GM23248 (cell line): Measurements from ENCODE around the gene APOL1. TPM values are rescaled to one million over a fixed set of nuclear protein-coding genes. Genes with fewer than 3 reads are reported as not detected.
"Not testable (repeated sequence)": the region's sequence is repeated elsewhere in the genome, so short reads cannot be mapped to it uniquely, and the experiment has no call there.

Experiments
- DNase-seq: peaks from one replicate; pipeline ENCODE4 v3.0.0-alpha.2; 2015
- H2AFZ ChIP-seq: fragments of 200-600 bp; sonication (generic); 2 replicates; pipeline ENCODE4 v1.6.1; 2016; ENCODE audit warnings: antibody characterized with exemption
- H3F3A ChIP-seq: fragments of 200-600 bp; sonication (generic); 2 replicates; pipeline ENCODE4 v1.6.1; 2016; ENCODE audit warnings: mild to moderate bottlenecking, antibody characterized with exemption, mixed run types; ENCODE audit not compliant: insufficient read depth
- H3K27ac ChIP-seq: fragments of 200-600 bp; sonication (generic); 2 replicates; pipeline ENCODE4 v1.5.1; 2016; ENCODE audit warnings: mild to moderate bottlenecking
- H3K27me3 ChIP-seq: fragments of 200-600 bp; sonication (generic); replicated peaks from 2 replicates; pipeline ENCODE4 v1.6.1; 2016; ENCODE audit warnings: mild to moderate bottlenecking; ENCODE audit not compliant: insufficient read depth
- H3K36me3 ChIP-seq: fragments of 200-600 bp; sonication (generic); 2 replicates; pipeline ENCODE4 v1.6.1; 2016; ENCODE audit warnings: low read depth, mild to moderate bottlenecking
- H3K4me1 ChIP-seq: fragments of 200-600 bp; sonication (generic); 2 replicates; pipeline ENCODE4 v1.6.1; 2016; ENCODE audit warnings: mild to moderate bottlenecking; ENCODE audit not compliant: insufficient read depth
- H3K4me2 ChIP-seq: fragments of 200-600 bp; sonication (generic); one replicate; pipeline ENCODE4 v1.6.1; 2016; ENCODE audit warnings: mild to moderate bottlenecking; ENCODE audit not compliant: unreplicated experiment
- H3K4me3 ChIP-seq: fragments of 200-600 bp; sonication (generic); 2 replicates; pipeline ENCODE4 v1.5.1; 2016; ENCODE audit warnings: mild to moderate bottlenecking
- H3K79me2 ChIP-seq: fragments of 200-600 bp; sonication (generic); 2 replicates; pipeline ENCODE4 v1.6.1; 2016; ENCODE audit warnings: mild to moderate bottlenecking; ENCODE audit not compliant: insufficient read depth
- H3K9ac ChIP-seq: fragments of 200-600 bp; sonication (generic); 2 replicates; pipeline ENCODE4 v1.6.1; 2016; ENCODE audit warnings: mild to moderate bottlenecking
- H3K9me2 ChIP-seq: fragments of 200-600 bp; sonication (generic); 2 replicates; pipeline ENCODE4 v1.6.1; 2016; ENCODE audit warnings: mixed run types, mild to moderate bottlenecking, moderate library complexity; ENCODE audit not compliant: insufficient read depth
- H3K9me3 ChIP-seq: fragments of 200-600 bp; sonication (generic); one replicate; pipeline ENCODE4 v1.6.1; 2017; ENCODE audit warnings: low read depth
- H4K20me1 ChIP-seq: fragments of 200-600 bp; sonication (generic); 2 replicates; pipeline ENCODE4 v1.6.0; 2016; ENCODE audit not compliant: insufficient read depth
- EZH2 ChIP-seq: fragments of 200-600 bp; sonication (generic); IDR thresholded peaks from 2 replicates; pipeline ENCODE4 v1.6.1; 2018; ENCODE audit warnings: antibody characterized with exemption, mild to moderate bottlenecking; ENCODE audit not compliant: insufficient read depth, poor library complexity, severe bottlenecking
- EZH2phosphoT487 ChIP-seq: fragments of 200-600 bp; sonication (generic); IDR thresholded peaks from 2 replicates; pipeline ENCODE4 v1.6.1; 2018; ENCODE audit warnings: antibody characterized with exemption, moderate library complexity, mild to moderate bottlenecking, low read depth; ENCODE audit not compliant: insufficient read depth
- WGBS, 2 experiments: methylation state at CpG; one replicate each; pipeline ENCODE4 v1.1.6; 2015 to 2017; ENCODE audit warnings: low lambda C conversion rate in 2 of 2, low coverage in 1 of 2; ENCODE audit errors: missing lambda C conversion rate in 2 of 2; 5-methylcytosine and 5-hydroxymethylcytosine counted together
- in situ Hi-C: fragments of 300-500 bp; cut with MboI; formaldehyde crosslinking; loops from 2 replicates; pipeline ENCODE4 v1.15.0; 2020
- polyA plus RNA-seq: library from polyadenylated mRNA; unstranded; fragments of >200 nt; fragmentation: Nextera tagmentation; extraction: Ambion mirVana; gene quantifications from 2 replicates; pipeline ENCODE4 v1.2.1, GENCODE V29; 2016
- total RNA-seq: library from RNA; depleted of rRNA; stranded (reverse); fragments of >200 nt; shearing (Covaris generic); gene quantifications from 2 replicates; pipeline ENCODE4 v1.2.3, GENCODE V29; 2014

The APOL1 gene
- total and polyA plus RNA-seq, 2 experiments from 2014 or later = 8.3 to 12.8 TPM

- Histone ChIP-seq H4K20me1 (no peaks in the 10 kb centered on the region), H3F3A (0 out of 2 replicates have a peak, but pooled peaks cover 14% of the 10 kb centered on the region)
Measured at GRCh38 chr22:36245805-36246356, 7.1 kb upstream of the APOL1 start.

GRCh38 chr22:36246718-36247117 is 6.2 kb upstream of the APOL1 start:
- H3K27me3 ChIP-seq = no peaks in the 10 kb centered on the region
- H3K79me2 ChIP-seq = no peaks in the 10 kb centered on the region
- no peak overlapping the region for H3K4me3 ChIP-seq
- TF ChIP-seq EZH2 = no peak
- TF ChIP-seq EZH2phosphoT487 = no peak
- no peak overlapping the region for H3K9ac ChIP-seq
- H3K4me2 ChIP-seq = no peak overlapping the region
- H2AFZ ChIP-seq = no peak overlapping the region
- no peaks in the 10 kb centered on the region for H3K9me2 ChIP-seq
- in situ Hi-C loops = no loop called here
- no peak overlapping the region for H3K27ac ChIP-seq
- 48 to 59% methylated on average over 3 of the region's 3 CpGs for WGBS, 2 experiments
- DNase-seq = no peak
- H3K9me3 ChIP-seq = no peaks in the 10 kb centered on the region
- no peaks in the 10 kb centered on the region for H4K20me1 ChIP-seq
- no peaks in the 10 kb centered on the region for H3K36me3 ChIP-seq
- 0 out of 2 replicates have a peak, but pooled peaks cover 14% of the 10 kb centered on the region for H3F3A ChIP-seq
- peaks cover 14% of the 10 kb centered on the region for H3K4me1 ChIP-seq

More at GRCh38 chr22:36245805-36246356, 7.1 kb upstream of the APOL1 start:
- Histone ChIP-seq H3K4me1 (peaks cover 14% of the 10 kb centered on the region), H3K9me2 (no peaks in the 10 kb centered on the region), H2AFZ (no peak overlapping the region), H3K4me3 (no peak overlapping the region), H3K79me2 (no peaks in the 10 kb centered on the region), H3K9ac (no peak overlapping the region), H3K27me3 (no peaks in the 10 kb centered on the region), H3K4me2 (no peak overlapping the region), H3K27ac (no peak overlapping the region), H3K36me3 (no peaks in the 10 kb centered on the region), H3K9me3 (no peaks in the 10 kb centered on the region)
- WGBS, 2 experiments = 59 to 61% methylated on average over 4 of the region's 4 CpGs
- TF ChIP-seq EZH2phosphoT487 = no peak
- TF ChIP-seq EZH2 = no peak
- DNase-seq = no peak
- in situ Hi-C loops = no loop called here

- H3K9me2 ChIP-seq = no peaks in the 10 kb centered on the region
- no peaks in the 10 kb centered on the region for H3K27me3 ChIP-seq
- no peaks in the 10 kb centered on the region for H3K79me2 ChIP-seq
- H3K9ac ChIP-seq = no peak overlapping the region
- no peak overlapping the region for H3K4me2 ChIP-seq
- no peak overlapping the region for H3K27ac ChIP-seq
- 0 out of 2 replicates have a peak, but pooled peaks cover 14% of the 10 kb centered on the region for H3F3A ChIP-seq
- no peak overlapping the region for H2AFZ ChIP-seq
- no peak for TF ChIP-seq EZH2
- TF ChIP-seq EZH2phosphoT487 = no peak
- H4K20me1 ChIP-seq = no peaks in the 10 kb centered on the region
- DNase-seq = no peak
- H3K4me1 ChIP-seq = peaks cover 14% of the 10 kb centered on the region
- WGBS, 2 experiments = 52 to 65% methylated on average over 5 of the region's 5 CpGs
- H3K9me3 ChIP-seq = no peaks in the 10 kb centered on the region
- H3K36me3 ChIP-seq = no peaks in the 10 kb centered on the region
- no peak overlapping the region for H3K4me3 ChIP-seq
- in situ Hi-C loops = no loop called here
Measured at GRCh38 chr22:36247955-36248354, 5.0 kb upstream of the APOL1 start.

- no peak overlapping the region for H3K4me3 ChIP-seq
- H2AFZ ChIP-seq = no peak overlapping the region
- H3K9me3 ChIP-seq = no peaks in the 10 kb centered on the region
- no peaks in the 10 kb centered on the region for H3K36me3 ChIP-seq
- no peak overlapping the region for H3K27ac ChIP-seq
- peaks cover 22% of the 10 kb centered on the region for H3K4me1 ChIP-seq
- H4K20me1 ChIP-seq = no peaks in the 10 kb centered on the region
- H3K9me2 ChIP-seq = no peaks in the 10 kb centered on the region
- no peak for TF ChIP-seq EZH2
- TF ChIP-seq EZH2phosphoT487 = no peak
- H3K27me3 ChIP-seq = no peaks in the 10 kb centered on the region
- in situ Hi-C loops = no loop called here
- 86 to 88% methylated on average over 2 of the region's 2 CpGs for WGBS, 2 experiments
- H3K79me2 ChIP-seq = no peaks in the 10 kb centered on the region
- 0 out of 2 replicates have a peak, but pooled peaks cover 12% of the 10 kb centered on the region for H3F3A ChIP-seq
- H3K4me2 ChIP-seq = no peak overlapping the region
- no peak overlapping the region for H3K9ac ChIP-seq
- DNase-seq = no peak
Measured at GRCh38 chr22:36249160-36249559, 3.8 kb upstream of the APOL1 start.

GRCh38 chr22:36250292-36250960 is 2.5 kb upstream of the APOL1 start:
- 88 to 89% methylated on average over 24 of the region's 24 CpGs for WGBS, 2 experiments
- not testable (repeated sequence) for H3K9ac ChIP-seq

GRCh38 chr22:36251979-36252608 is 839 bp upstream of the APOL1 start:
- 92 to 98% methylated on average over 5 to 7 of the region's 7 CpGs for WGBS, 2 experiments
- H3F3A ChIP-seq, H3K27me3 ChIP-seq, H3K4me3 ChIP-seq, H4K20me1 ChIP-seq, H3K4me2 ChIP-seq, H2AFZ ChIP-seq, H3K36me3 ChIP-seq, H3K9me3 ChIP-seq, H3K9ac ChIP-seq, in situ Hi-C loops, H3K9me2 ChIP-seq, H3K79me2 ChIP-seq, H3K27ac ChIP-seq, DNase-seq: not testable (repeated sequence)
- peaks cover 19% of the 10 kb centered on the region for H3K4me1 ChIP-seq

More at GRCh38 chr22:36250292-36250960, 2.5 kb upstream of the APOL1 start:
- DNase-seq, H3K4me3 ChIP-seq, H3K36me3 ChIP-seq, H3F3A ChIP-seq, H3K4me2 ChIP-seq, H3K27ac ChIP-seq, H2AFZ ChIP-seq, H3K9me3 ChIP-seq, H3K9me2 ChIP-seq, H4K20me1 ChIP-seq, H3K79me2 ChIP-seq, H3K27me3 ChIP-seq, in situ Hi-C loops: not testable (repeated sequence)
- H3K4me1 ChIP-seq = peaks cover 19% of the 10 kb centered on the region
